Stomach smooth muscle (tissue), 2 donors: ENCODE data around the gene CHMP6.

Experiments used
- H3K27ac ChIP-seq: one replicate; pipeline ENCODE4 v1.7.0; 2013; ENCODE audit warnings: mild to moderate bottlenecking, low read length, inconsistent platforms
- H3K27me3 ChIP-seq, 2 donors: one replicate each; pipeline ENCODE4 v1.7.0; 2013; ENCODE audit warnings: low read length in 2 of 2; ENCODE audit not compliant: insufficient read depth in 2 of 2, control insufficient read depth in 1 of 2
- H3K36me3 ChIP-seq, 2 donors: one replicate each; pipeline ENCODE4 v1.7.0; 2013; ENCODE audit warnings: low read length in 2 of 2; ENCODE audit not compliant: control insufficient read depth in 2 of 2, insufficient read depth in 2 of 2
- H3K4me1 ChIP-seq: one replicate; pipeline ENCODE4 v1.7.0; 2013; ENCODE audit warnings: low read length; ENCODE audit not compliant: control insufficient read depth, insufficient read depth
- H3K4me3 ChIP-seq, 2 donors: one replicate each; pipeline ENCODE4 v1.7.0; 2013; ENCODE audit warnings: low read length in 2 of 2
- H3K9ac ChIP-seq, 2 donors: one replicate each; pipeline ENCODE4 v1.7.0; 2013; ENCODE audit warnings: low read length in 2 of 2, mild to moderate bottlenecking in 1 of 2
- H3K9me3 ChIP-seq, 2 donors: one replicate each; pipeline ENCODE4 v1.7.0; 2013; ENCODE audit warnings: low read length in 2 of 2; ENCODE audit not compliant: control insufficient read depth in 2 of 2
- donor health status: healthy.
- donor health status: Pancreatic carcinoma.

Gene CHMP6

GRCh38 chr17:80986816-80987475, 4.7 kb upstream of the CHMP6 start:
- Histone ChIP-seq H3K4me1 (peaks cover 29% of the 10 kb centered on the region), H3K27me3 (no peaks in the 10 kb centered on the region), H3K9me3 (no peaks in the 10 kb centered on the region), H3K4me3 (no peak overlapping the region), H3K9ac (no peak overlapping the region), H3K27ac (no peak overlapping the region), H3K36me3 (no peaks in the 10 kb centered on the region)

DNA sequence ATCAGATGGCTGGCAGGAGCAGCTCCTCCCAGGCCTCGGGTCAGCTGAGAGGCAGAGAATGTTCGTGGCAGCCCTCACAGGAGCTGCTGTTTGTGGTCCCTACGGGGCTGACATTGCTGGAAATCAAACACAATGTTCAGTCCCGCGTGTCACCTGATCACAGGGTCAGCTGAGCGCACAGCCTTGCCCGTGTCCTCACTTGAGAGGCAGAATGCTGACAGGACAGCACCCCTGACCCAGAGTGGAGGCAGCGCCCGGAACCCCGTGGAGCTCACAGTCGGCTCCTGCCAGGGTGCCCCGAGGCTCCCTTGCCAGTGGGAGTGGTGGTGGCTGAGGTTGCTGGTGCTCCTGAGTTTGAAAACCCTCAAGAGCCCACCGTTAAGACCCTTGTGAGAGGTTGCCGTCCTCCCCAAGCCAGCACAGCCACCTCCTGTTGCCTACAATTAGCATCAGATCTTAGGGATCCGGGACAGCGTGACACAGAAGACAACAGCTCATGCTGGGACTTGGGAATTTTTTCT, 3.6 kb upstream of the CHMP6 start:
- Histone ChIP-seq H3K4me1 (peaks cover 37% of the 10 kb centered on the region), H3K9ac (no peak overlapping the region), H3K4me3 (no peak overlapping the region), H3K27ac (no peak overlapping the region), H3K27me3 (no peaks in the 10 kb centered on the region), H3K9me3 (no peaks in the 10 kb centered on the region), H3K36me3 (no peaks in the 10 kb centered on the region)

DNA sequence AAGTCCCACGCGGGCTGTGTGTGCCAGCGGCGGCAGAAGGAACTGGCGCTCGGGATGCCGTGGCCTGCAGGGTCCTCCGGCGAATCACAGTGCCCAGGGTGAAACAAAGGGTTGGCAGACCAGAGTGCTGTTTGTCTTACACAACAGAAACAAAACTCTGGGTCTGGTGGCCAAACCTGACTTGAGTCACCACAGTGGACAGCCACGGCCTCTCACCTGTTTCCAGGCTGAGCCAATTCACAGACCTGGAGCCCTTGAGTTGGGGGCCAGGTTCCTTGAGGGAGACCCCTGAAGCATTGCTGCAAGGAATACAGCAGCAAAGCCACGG, 2.1 kb upstream of the CHMP6 start:
- Histone ChIP-seq H3K9me3 (no peaks in the 10 kb centered on the region), H3K4me1 (peaks cover 46% of the 10 kb centered on the region), H3K27ac (no peak overlapping the region), H3K36me3 (no peaks in the 10 kb centered on the region), H3K9ac (no peak overlapping the region), H3K27me3 (no peaks in the 10 kb centered on the region), H3K4me3 (no peak overlapping the region)

DNA sequence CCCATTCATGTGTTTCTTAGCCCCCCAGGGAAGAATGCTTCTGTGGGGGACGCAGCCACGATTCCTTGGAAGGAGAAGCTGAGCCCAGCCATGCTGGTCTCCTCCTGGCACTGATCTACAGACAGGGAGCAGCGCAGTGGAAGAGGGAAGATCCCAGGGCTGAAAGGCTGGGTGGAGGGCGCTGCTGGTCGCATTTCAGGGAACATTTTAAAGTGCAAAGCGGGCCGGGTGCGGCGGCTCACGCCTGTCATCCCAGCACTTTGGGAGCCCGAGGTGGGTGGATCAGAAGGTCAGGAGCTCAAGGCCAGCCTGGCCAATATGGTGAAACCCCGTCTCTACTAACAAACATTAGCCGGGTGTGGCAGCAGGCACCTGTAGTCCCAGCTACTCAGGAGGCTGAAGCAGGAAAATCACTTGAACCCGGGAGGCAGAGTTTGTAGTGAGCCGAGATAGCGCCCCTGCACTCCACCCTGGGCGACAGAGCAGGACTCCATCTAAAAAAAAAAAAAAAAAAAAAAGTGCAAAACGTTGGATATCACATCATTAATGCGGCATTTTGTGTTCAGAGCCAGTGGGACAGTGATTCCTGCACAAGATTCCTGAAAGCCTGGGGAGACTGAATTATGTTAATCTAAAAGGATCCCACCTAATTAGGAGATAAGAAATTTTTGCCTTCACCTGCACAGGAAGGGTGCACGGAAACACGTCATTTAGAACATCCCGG, 558 bp upstream of the CHMP6 start:
- Histone ChIP-seq H3K4me1 (peaks cover 39% of the 10 kb centered on the region), H3K36me3 (peaks cover 7 to 10% of the 10 kb centered on the region in 2 donors), H3K9ac (peak overlapping the region; percentile 71 to 86)

DNA sequence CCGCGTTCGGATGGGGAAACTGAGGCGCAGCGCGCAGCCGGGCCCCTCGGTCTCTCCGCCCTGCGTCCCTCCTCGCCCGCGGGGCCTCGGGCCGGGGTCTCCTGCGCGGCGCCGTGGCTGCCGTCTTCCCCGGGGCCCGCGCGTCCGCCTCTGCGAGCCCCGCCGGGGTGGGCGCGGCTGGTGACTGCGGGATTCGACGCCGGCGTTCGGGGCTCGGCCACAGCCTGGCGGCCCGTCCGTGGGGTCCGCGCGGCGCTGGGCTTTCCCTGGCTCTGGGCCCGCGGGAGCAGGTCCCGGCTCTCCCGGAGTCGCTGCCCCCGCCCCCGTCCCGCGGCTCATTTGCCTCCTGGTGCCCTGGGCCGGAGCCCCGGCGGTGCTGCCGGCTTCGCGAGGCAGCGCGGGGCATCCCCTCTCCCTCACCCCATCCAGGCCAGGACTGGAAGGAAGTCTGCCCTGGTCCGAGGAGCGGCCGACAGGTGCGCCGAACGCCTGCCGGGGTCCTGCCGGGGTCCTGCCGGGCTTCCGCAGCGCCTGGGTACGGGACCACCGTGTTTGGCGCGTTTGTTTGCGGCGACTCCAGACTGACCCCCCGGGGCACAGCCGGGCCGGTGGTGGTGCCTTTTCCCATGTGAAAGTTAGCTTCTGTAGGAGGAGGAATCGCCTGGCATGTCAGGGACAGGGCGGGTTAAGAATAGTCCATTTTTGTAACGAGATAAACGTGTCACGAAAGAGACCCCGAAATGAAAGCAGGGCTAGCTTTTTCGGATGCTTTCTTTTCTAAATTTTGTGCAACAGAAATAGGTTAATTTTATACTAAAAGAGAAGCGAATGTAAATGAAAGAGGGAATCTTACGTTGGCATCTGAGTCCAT, 671 bp downstream of the CHMP6 start:
- Histone ChIP-seq H3K4me1 (peaks cover 39% of the 10 kb centered on the region), H3K36me3 (peaks cover 10 to 16% of the 10 kb centered on the region in 2 donors), H3K9me3 (no peaks in the 10 kb centered on the region), H3K4me3 (peak overlapping the region; percentile 75 to 85), H3K27ac (no peak overlapping the region), H3K27me3 (no peaks in the 10 kb centered on the region), H3K9ac (peak overlapping the region; percentile 71 to 86)

More for the DNA sequence above, 558 bp upstream of the CHMP6 start:
- Histone ChIP-seq H3K9me3 (no peaks in the 10 kb centered on the region), H3K27me3 (no peaks in the 10 kb centered on the region), H3K27ac (no peak overlapping the region), H3K4me3 (peak overlapping the region; percentile 75 to 85)

- H3K36me3 ChIP-seq, result peaks cover 11 to 20% of the 10 kb centered on the region in 2 donors
- H3K4me3 ChIP-seq, result peak overlapping the region; percentile 75 to 85
- H3K9me3 ChIP-seq, result no peaks in the 10 kb centered on the region
- peak overlapping the region; percentile 58 to 71 for H3K9ac ChIP-seq
- H3K4me1 ChIP-seq, result peaks cover 37% of the 10 kb centered on the region
- H3K27ac ChIP-seq, result no peak overlapping the region
- no peaks in the 10 kb centered on the region for H3K27me3 ChIP-seq
These were observed 1.4 kb downstream of the CHMP6 start for GRCh38 chr17:80992948-80993624.

DNA sequence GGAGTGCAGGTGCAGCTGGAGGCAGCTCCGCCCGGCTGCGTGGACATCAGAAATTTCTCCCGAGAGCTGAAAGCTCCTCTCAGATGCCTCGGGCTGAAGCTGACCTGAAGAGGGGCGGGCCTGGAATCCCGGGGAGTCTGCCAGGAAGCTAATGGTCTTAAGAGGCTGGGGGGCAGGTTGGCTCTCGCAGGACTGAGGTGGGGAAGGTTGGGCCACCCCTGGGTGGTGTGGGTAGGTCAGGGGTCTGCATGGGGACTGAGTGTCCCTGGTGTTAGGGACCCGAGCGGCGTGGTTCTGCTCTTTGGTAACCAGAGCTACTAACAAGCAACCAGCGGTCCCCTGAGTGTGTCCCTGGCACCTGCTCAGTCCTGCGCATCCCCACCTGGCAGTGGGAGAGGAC, 3.5 kb downstream of the CHMP6 start:
- peaks cover 26% of the 10 kb centered on the region for H3K4me1 ChIP-seq

GRCh38 chr17:80996422-80997305, 5.0 kb downstream of the CHMP6 start:
- peaks cover 19 to 33% of the 10 kb centered on the region in 2 donors for H3K36me3 ChIP-seq

More for the DNA sequence above, 3.5 kb downstream of the CHMP6 start:
- Histone ChIP-seq H3K9ac (no peak overlapping the region), H3K4me3 (no peak overlapping the region), H3K9me3 (no peaks in the 10 kb centered on the region), H3K27ac (no peak overlapping the region), H3K27me3 (no peaks in the 10 kb centered on the region), H3K36me3 (peaks cover 19 to 33% of the 10 kb centered on the region in 2 donors)

DNA sequence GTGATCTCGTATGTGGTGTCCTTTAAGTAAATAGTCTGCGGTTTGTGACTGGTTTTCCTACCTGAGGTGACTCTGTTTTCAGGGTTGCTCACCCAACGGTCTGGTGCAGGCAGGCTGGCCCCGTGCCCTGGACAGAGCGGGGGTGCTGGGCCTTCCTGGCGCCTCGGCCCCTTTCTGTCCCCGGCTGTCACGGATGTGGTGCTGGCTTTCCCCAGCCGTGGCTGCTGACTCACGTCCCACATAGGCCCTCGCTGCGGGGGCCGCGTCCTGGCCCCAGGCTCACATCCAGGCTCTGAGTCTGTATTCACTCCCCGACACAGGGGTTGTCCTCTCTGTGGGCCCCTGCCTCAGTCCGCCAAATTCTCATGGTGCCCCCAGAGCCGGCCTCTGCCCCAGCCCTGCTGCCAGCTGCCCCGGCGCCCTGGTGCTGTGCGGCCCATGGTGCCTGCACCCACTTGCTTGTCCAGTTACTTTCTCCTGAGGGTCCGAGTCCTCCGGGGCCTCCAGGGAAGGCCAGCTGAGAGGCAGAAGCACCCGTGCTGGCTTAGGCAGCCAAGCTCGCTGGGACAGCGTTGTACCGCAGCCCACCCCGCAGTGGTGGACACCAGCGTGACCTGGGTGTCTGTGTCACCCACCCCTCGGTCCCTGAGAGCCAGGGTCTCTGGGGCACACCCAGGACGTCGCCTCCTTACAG, 5.9 kb downstream of the CHMP6 start:
- Histone ChIP-seq H3K27me3 (no peaks in the 10 kb centered on the region), H3K9ac (no peak overlapping the region), H3K27ac (no peak overlapping the region), H3K4me1 (peaks cover 26% of the 10 kb centered on the region), H3K36me3 (peaks cover 19 to 33% of the 10 kb centered on the region in 2 donors), H3K4me3 (no peak overlapping the region), H3K9me3 (no peaks in the 10 kb centered on the region)

More at GRCh38 chr17:80996422-80997305, 5.0 kb downstream of the CHMP6 start:
- Histone ChIP-seq H3K27me3 (no peaks in the 10 kb centered on the region), H3K4me3 (no peak overlapping the region), H3K9ac (no peak overlapping the region), H3K9me3 (no peaks in the 10 kb centered on the region), H3K4me1 (peaks cover 22% of the 10 kb centered on the region), H3K27ac (no peak overlapping the region)
